Mesenchymal stem cell (in vitro differentiated cells and primary cell): ENCODE results near the gene NKX6-1.

ENCODE experiments used
- DNase-seq: peaks from one replicate; pipeline ENCODE4 v3.0.0-alpha.2; 2013
- H2AFZ ChIP-seq: one replicate; pipeline ENCODE4 v1.6.1; 2013; ENCODE audit warnings: low read depth, mild to moderate bottlenecking, control low read depth, inconsistent platforms, low read length, moderate library complexity
- H2AK5ac ChIP-seq: 2 replicates; pipeline ENCODE4 v1.6.1; 2013; ENCODE audit warnings: low read length, moderate library complexity, mild to moderate bottlenecking, inconsistent platforms; ENCODE audit not compliant: severe bottlenecking
- H2BK120ac ChIP-seq: one replicate; pipeline ENCODE4 v1.6.1; 2013; ENCODE audit warnings: low read depth, mild to moderate bottlenecking, inconsistent platforms, low read length, moderate library complexity
- H2BK12ac ChIP-seq, 2 experiments: one replicate each; pipeline ENCODE4 v1.6.1; 2013; ENCODE audit warnings: inconsistent platforms in 2 of 2, low read length in 2 of 2, mild to moderate bottlenecking in 2 of 2, moderate library complexity in 2 of 2, control low read depth in 1 of 2
- H2BK15ac ChIP-seq: one replicate; pipeline ENCODE4 v1.6.1; 2013; ENCODE audit warnings: mild to moderate bottlenecking, low read depth, inconsistent platforms; ENCODE audit not compliant: poor library complexity, severe bottlenecking
- H2BK5ac ChIP-seq: 2 replicates; pipeline ENCODE4 v1.6.1; 2013; ENCODE audit warnings: low read depth, mild to moderate bottlenecking, low read length, control low read depth, inconsistent platforms; ENCODE audit not compliant: poor library complexity, severe bottlenecking
- H3K14ac ChIP-seq, 2 experiments: one replicate each; pipeline ENCODE4 v1.6.1; 2013; ENCODE audit warnings: inconsistent platforms in 2 of 2, low read length in 2 of 2, control low read depth in 1 of 2, mild to moderate bottlenecking in 1 of 2, moderate library complexity in 1 of 2
- H3K18ac ChIP-seq, 2 experiments: one replicate each; pipeline ENCODE4 v1.6.1; 2013; ENCODE audit warnings: inconsistent platforms in 2 of 2, low read length in 2 of 2, control low read depth in 1 of 2, low read depth in 1 of 2, mild to moderate bottlenecking in 1 of 2
- H3K23ac ChIP-seq, 2 experiments: one replicate each; pipeline ENCODE4 v1.6.1; 2013; ENCODE audit warnings: inconsistent platforms in 2 of 2, low read length in 2 of 2, mild to moderate bottlenecking in 2 of 2, moderate library complexity in 2 of 2, control low read depth in 1 of 2
- H3K27ac ChIP-seq: 2 replicates; pipeline ENCODE4 v1.5.1; 2013; ENCODE audit warnings: mild to moderate bottlenecking, moderate library complexity, low read length, control low read depth, inconsistent platforms; ENCODE audit not compliant: poor library complexity, severe bottlenecking
- H3K27me3 ChIP-seq, 2 experiments: 2 replicates each; pipeline versions ENCODE4 v1.6.1 to v1.7.0; 2013; ENCODE audit warnings: low read length in 2 of 2, mild to moderate bottlenecking in 2 of 2, moderate library complexity in 2 of 2, control low read depth in 1 of 2, inconsistent platforms in 1 of 2; ENCODE audit not compliant: control insufficient read depth in 1 of 2, insufficient read depth in 1 of 2
- H3K36me3 ChIP-seq, 2 experiments: 2 replicates each; pipeline versions ENCODE4 v1.6.1 to v1.7.0; 2013; ENCODE audit warnings: low read length in 2 of 2, control low read depth in 1 of 2, inconsistent platforms in 1 of 2, low read depth in 1 of 2, mild to moderate bottlenecking in 1 of 2; ENCODE audit not compliant: insufficient read depth in 2 of 2, control insufficient read depth in 1 of 2
- H3K4ac ChIP-seq, 2 experiments: one replicate each; pipeline ENCODE4 v1.6.1; 2013; ENCODE audit warnings: inconsistent platforms in 2 of 2, low read length in 2 of 2, mild to moderate bottlenecking in 2 of 2, moderate library complexity in 2 of 2, control low read depth in 1 of 2, low read depth in 1 of 2
- H3K4me1 ChIP-seq: 2 replicates; pipeline ENCODE4 v1.6.1; 2013; ENCODE audit warnings: low read depth, low read length, control low read depth; ENCODE audit not compliant: control insufficient read depth, insufficient read depth
- H3K4me2 ChIP-seq: 2 replicates; pipeline ENCODE4 v1.6.1; 2013; ENCODE audit warnings: low read length, mild to moderate bottlenecking, inconsistent platforms; ENCODE audit not compliant: poor library complexity, severe bottlenecking
- H3K4me3 ChIP-seq, 2 experiments: 2 replicates each; pipeline versions ENCODE4 v1.5.1 to v1.7.0; 2013; ENCODE audit warnings: low read length in 2 of 2, mild to moderate bottlenecking in 2 of 2, control low read depth in 1 of 2, low read depth in 1 of 2; ENCODE audit not compliant: insufficient read depth in 1 of 2
- H3K79me1 ChIP-seq: replicated peaks from 2 replicates; pipeline ENCODE4 v1.6.1; 2013; ENCODE audit warnings: mild to moderate bottlenecking, control low read depth, low read length, inconsistent platforms; ENCODE audit not compliant: poor library complexity, severe bottlenecking
- H3K9ac ChIP-seq: 2 replicates; pipeline ENCODE4 v1.7.0; 2013; ENCODE audit warnings: mild to moderate bottlenecking, low read length, moderate library complexity
- H3K9me3 ChIP-seq: 2 replicates; pipeline ENCODE4 v1.7.0; 2013; ENCODE audit warnings: mild to moderate bottlenecking, low read length; ENCODE audit not compliant: control insufficient read depth
- H4K8ac ChIP-seq: one replicate; pipeline ENCODE4 v1.6.1; 2013; ENCODE audit warnings: inconsistent platforms, mild to moderate bottlenecking, low read length, moderate library complexity
- H4K91ac ChIP-seq: one replicate; pipeline ENCODE4 v1.6.1; 2013; ENCODE audit warnings: mild to moderate bottlenecking, low read length, inconsistent platforms
- WGBS: methylation state at CpG from one replicate; pipeline ENCODE4 v1.1.7; 2013; ENCODE audit warnings: mixed read lengths; 5-methylcytosine and 5-hydroxymethylcytosine counted together

Gene NKX6-1

DNA sequence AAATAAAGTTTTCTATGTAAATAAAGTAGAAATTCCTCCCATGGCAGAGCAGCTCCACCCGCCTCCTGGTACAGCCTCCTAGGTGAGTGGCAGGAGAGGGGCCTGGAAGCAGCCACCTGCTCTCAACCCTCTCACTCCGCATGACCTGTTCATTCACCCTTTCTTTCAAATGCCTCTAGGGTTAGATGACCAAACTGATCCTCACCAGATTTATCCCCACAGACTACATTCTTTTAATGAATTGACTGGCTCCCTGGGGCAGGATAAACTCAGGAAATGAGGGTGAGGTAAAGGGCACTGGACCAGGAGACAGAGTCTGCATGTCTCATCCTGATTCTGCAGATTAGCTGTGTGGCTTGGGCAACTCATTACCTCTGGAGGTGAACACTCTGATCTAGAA is 32.6 kb upstream of the NKX6-1 start:
- H4K91ac ChIP-seq: no peak overlapping the region
- H3K27ac ChIP-seq: no peak overlapping the region
- no peak overlapping the region for H2BK5ac ChIP-seq
- H3K4me2 ChIP-seq: no peak overlapping the region
- no peaks in the 10 kb centered on the region for H3K36me3 ChIP-seq
- no peak overlapping the region for H3K14ac ChIP-seq
- no peak overlapping the region for H2AK5ac ChIP-seq
- no peaks in the 10 kb centered on the region for H3K79me1 ChIP-seq
- H3K18ac ChIP-seq: no peak overlapping the region
- WGBS: 66% methylated on average over 2 of the region's 2 CpGs
- no peak overlapping the region for H2BK120ac ChIP-seq
- no peak overlapping the region for H2BK12ac ChIP-seq
- no peak overlapping the region for H3K23ac ChIP-seq
- no peak overlapping the region for H4K8ac ChIP-seq
- no peak for DNase-seq
- no peak overlapping the region for H2AFZ ChIP-seq
- peaks cover 6% of the 10 kb centered on the region for H3K9me3 ChIP-seq
- no peak overlapping the region for H3K9ac ChIP-seq
- no peak overlapping the region for H2BK15ac ChIP-seq
- H3K4me1 ChIP-seq: no peaks in the 10 kb centered on the region
- H3K27me3 ChIP-seq: peaks cover 3 to 4% of the 10 kb centered on the region in 2 experiments
- no peak overlapping the region for H3K4me3 ChIP-seq
- no peak overlapping the region for H3K4ac ChIP-seq

DNA sequence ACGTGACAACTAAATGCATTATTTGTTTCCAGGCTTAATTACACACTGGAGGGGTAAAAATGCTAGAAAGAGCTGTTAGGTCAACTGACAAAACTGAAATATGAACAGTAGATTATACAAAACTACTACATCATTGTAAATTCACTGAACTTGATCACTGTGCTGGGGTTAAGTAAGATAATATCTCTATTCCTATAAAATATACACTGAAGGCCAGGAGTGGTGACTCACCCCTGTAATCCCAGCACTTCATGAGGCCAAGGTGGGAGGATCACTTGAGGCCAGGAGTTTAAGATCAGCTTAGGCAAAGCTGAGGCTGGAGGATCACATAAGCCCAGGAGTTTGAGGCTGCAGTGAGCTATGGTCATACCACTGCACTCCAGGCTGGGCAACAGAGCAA is 31.8 kb upstream of the NKX6-1 start:
- Histone ChIP-seq H3K79me1 (no peaks in the 10 kb centered on the region), H3K9ac (no peak overlapping the region), H4K8ac (no peak overlapping the region), H2BK15ac (no peak overlapping the region), H3K4me1 (no peaks in the 10 kb centered on the region), H3K27me3 (peaks cover 3 to 4% of the 10 kb centered on the region in 2 experiments), H2AFZ (no peak overlapping the region), H3K4ac (no peak overlapping the region), H4K91ac (no peak overlapping the region), H3K14ac (no peak overlapping the region), H3K4me3 (no peak overlapping the region), H2BK5ac (no peak overlapping the region), H3K18ac (no peak overlapping the region), H3K36me3 (no peaks in the 10 kb centered on the region), H3K23ac (no peak overlapping the region), H3K27ac (no peak overlapping the region), H2BK120ac (no peak overlapping the region), H2BK12ac (no peak overlapping the region), H3K4me2 (no peak overlapping the region), H3K9me3 (peaks cover 6% of the 10 kb centered on the region), H2AK5ac (no peak overlapping the region)
- WGBS: no CpG with 5 or more reads among the region's 1 CpG
- DNase-seq: peak; percentile 16

DNA sequence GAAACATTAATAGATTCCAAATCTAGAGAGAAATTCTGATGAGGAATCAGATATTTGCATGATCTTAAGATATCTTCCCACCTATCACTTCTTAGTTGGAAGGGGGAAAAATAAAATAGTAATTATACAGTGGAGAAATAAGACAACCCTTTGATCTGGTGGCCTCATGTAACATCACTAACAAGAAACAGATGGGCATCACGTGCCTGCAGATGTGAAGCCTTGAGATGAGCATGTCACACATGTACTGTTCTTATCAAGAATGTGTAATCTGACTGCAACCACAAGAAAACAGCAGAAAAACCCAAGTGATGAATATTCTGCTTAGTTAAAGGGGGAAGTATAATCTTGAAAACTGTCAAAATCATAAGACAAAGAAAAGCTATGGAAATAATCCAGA is 31.4 kb upstream of the NKX6-1 start:
- no CpG with 5 or more reads among the region's 1 CpG for WGBS

DNA sequence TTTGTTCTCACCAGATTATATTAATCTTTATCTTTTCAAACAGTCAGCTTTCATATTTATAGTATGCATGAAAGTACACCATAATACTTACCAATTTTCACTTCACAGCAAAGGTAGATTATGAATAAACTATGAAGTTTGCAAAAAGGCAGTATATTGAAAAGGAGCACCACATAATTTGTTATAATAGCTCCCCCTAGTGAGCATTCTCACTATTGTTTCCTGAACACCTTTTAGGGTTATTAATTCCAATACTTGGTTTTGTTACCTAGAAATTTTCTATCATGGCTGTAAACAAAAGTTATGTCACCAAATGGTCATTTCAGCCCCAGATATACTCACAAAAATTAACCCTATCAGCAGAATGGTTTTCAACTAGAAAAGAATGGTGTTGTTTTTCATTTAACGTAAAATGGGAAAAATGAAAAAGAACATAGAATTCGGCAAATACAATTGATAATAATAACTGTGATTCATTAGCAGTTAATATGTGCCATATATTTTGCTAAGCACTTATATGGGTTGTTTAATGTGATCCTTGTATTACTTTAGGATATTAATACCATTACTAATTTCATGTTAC is 30.2 kb upstream of the NKX6-1 start:
- Histone ChIP-seq H3K4me1 (no peaks in the 10 kb centered on the region), H3K4me3 (no peak overlapping the region), H2AK5ac (no peak overlapping the region), H3K27me3 (peaks cover 3 to 4% of the 10 kb centered on the region in 2 experiments), H2AFZ (no peak overlapping the region), H3K79me1 (no peaks in the 10 kb centered on the region), H2BK12ac (no peak overlapping the region), H3K14ac (no peak overlapping the region), H3K27ac (no peak overlapping the region), H3K4ac (no peak overlapping the region), H4K91ac (no peak overlapping the region), H3K9ac (no peak overlapping the region), H3K18ac (no peak overlapping the region), H2BK15ac (no peak overlapping the region), H3K36me3 (no peaks in the 10 kb centered on the region), H2BK5ac (no peak overlapping the region), H2BK120ac (no peak overlapping the region), H4K8ac (no peak overlapping the region), H3K23ac (no peak overlapping the region), H3K9me3 (peaks cover 6% of the 10 kb centered on the region), H3K4me2 (no peak overlapping the region)
- peak; percentile 28 for DNase-seq
- no CpG with 5 or more reads among the region's 2 CpGs for WGBS

More for the DNA sequence above, 31.4 kb upstream of the NKX6-1 start:
- no peak overlapping the region for H3K14ac ChIP-seq
- no peaks in the 10 kb centered on the region for H3K4me1 ChIP-seq
- no peak overlapping the region for H2BK12ac ChIP-seq
- H3K23ac ChIP-seq: no peak overlapping the region
- H3K27ac ChIP-seq: no peak overlapping the region
- no peak overlapping the region for H3K18ac ChIP-seq
- H3K4ac ChIP-seq: no peak overlapping the region
- H3K9ac ChIP-seq: no peak overlapping the region
- no peaks in the 10 kb centered on the region for H3K36me3 ChIP-seq
- DNase-seq: peak; percentile 8
- no peak overlapping the region for H3K4me2 ChIP-seq
- peaks cover 3 to 4% of the 10 kb centered on the region in 2 experiments for H3K27me3 ChIP-seq
- H2AK5ac ChIP-seq: no peak overlapping the region
- H2AFZ ChIP-seq: no peak overlapping the region
- no peak overlapping the region for H3K4me3 ChIP-seq
- H3K9me3 ChIP-seq: peaks cover 6% of the 10 kb centered on the region
- H4K8ac ChIP-seq: no peak overlapping the region
- H4K91ac ChIP-seq: no peak overlapping the region
- H2BK5ac ChIP-seq: no peak overlapping the region
- H3K79me1 ChIP-seq: no peaks in the 10 kb centered on the region
- H2BK15ac ChIP-seq: no peak overlapping the region
- H2BK120ac ChIP-seq: no peak overlapping the region
